ACC112 (cell line): ENCODE measurements around the gene CBX8.

Experiments used
- H2AFZ ChIP-seq: fragments of 200-600 bp; sonication (generic); one replicate; pipeline ENCODE4 v1.6.0; 2017; ENCODE audit warnings: antibody characterized with exemption, low read length; ENCODE audit not compliant: unreplicated experiment
- H3K27ac ChIP-seq: fragments of 200-600 bp; sonication (generic); 2 replicates; pipeline ENCODE4 v1.5.1; 2014; ENCODE audit warnings: low read depth, mild to moderate bottlenecking, antibody characterized with exemption, low read length, moderate library complexity
- H3K27me3 ChIP-seq: fragments of 200-600 bp; sonication (generic); 2 replicates; pipeline ENCODE4 v1.6.1; 2014; ENCODE audit warnings: mild to moderate bottlenecking, antibody characterized with exemption, low read length, moderate library complexity, mixed read lengths; ENCODE audit not compliant: insufficient read depth
- H3K36me3 ChIP-seq: fragments of 200-600 bp; sonication (generic); 2 replicates; pipeline ENCODE4 v1.6.1; 2016; ENCODE audit warnings: mild to moderate bottlenecking, antibody characterized with exemption, low read length, moderate library complexity, mixed read lengths; ENCODE audit not compliant: insufficient read depth
- H3K4me1 ChIP-seq: fragments of 200-600 bp; sonication (generic); one replicate; pipeline ENCODE4 v1.6.1; 2016; ENCODE audit warnings: low read length, mixed read lengths; ENCODE audit not compliant: insufficient read depth, unreplicated experiment, control insufficient read depth
- H3K4me3 ChIP-seq: fragments of 200-600 bp; sonication (generic); 2 replicates; pipeline ENCODE4 v1.5.1; 2014; ENCODE audit warnings: mild to moderate bottlenecking, low read depth, low read length
- H3K79me2 ChIP-seq: fragments of 200-600 bp; sonication (generic); one replicate; pipeline ENCODE4 v1.6.0; 2016; ENCODE audit warnings: low read length; ENCODE audit not compliant: control insufficient read depth, unreplicated experiment, insufficient read depth

The CBX8 gene

GRCh38 chr17:79818026-79818758, 21.3 kb upstream of the CBX8 start:
- Histone ChIP-seq H3K27ac (no peak overlapping the region), H2AFZ (no peak overlapping the region), H3K4me3 (no peak overlapping the region), H3K27me3 (peaks cover 33% of the 10 kb centered on the region), H3K4me1 (no peaks in the 10 kb centered on the region), H3K36me3 (no peaks in the 10 kb centered on the region), H3K79me2 (no peaks in the 10 kb centered on the region)

GRCh38 chr17:79815836-79816461, 19.1 kb upstream of the CBX8 start:
- Histone ChIP-seq H3K27me3 (peaks cover 53% of the 10 kb centered on the region), H3K4me1 (peaks cover 15% of the 10 kb centered on the region), H3K27ac (no peak overlapping the region), H3K79me2 (no peaks in the 10 kb centered on the region), H3K4me3 (no peak overlapping the region), H3K36me3 (no peaks in the 10 kb centered on the region), H2AFZ (no peak overlapping the region)

GRCh38 chr17:79814974-79815835, 18.3 kb upstream of the CBX8 start:
- peaks cover 60% of the 10 kb centered on the region for H3K27me3 ChIP-seq
- peaks cover 15% of the 10 kb centered on the region for H3K4me1 ChIP-seq
- H3K4me3 ChIP-seq: peak overlapping the region; percentile 57
- no peaks in the 10 kb centered on the region for H3K36me3 ChIP-seq
- H3K79me2 ChIP-seq: no peaks in the 10 kb centered on the region
- H2AFZ ChIP-seq: no peak overlapping the region
- no peak overlapping the region for H3K27ac ChIP-seq

GRCh38 chr17:79814127-79814973, 17.5 kb upstream of the CBX8 start:
- Histone ChIP-seq H3K27ac (no peak overlapping the region), H3K79me2 (no peaks in the 10 kb centered on the region), H2AFZ (no peak overlapping the region), H3K36me3 (no peaks in the 10 kb centered on the region), H3K4me1 (peaks cover 15% of the 10 kb centered on the region), H3K27me3 (peaks cover 62% of the 10 kb centered on the region), H3K4me3 (peak overlapping the region; percentile 57)

GRCh38 chr17:79813297-79814126, 16.6 kb upstream of the CBX8 start:
- Histone ChIP-seq H3K36me3 (no peaks in the 10 kb centered on the region), H3K4me1 (peaks cover 15% of the 10 kb centered on the region), H3K27ac (no peak overlapping the region), H2AFZ (peak overlapping the region; percentile 49), H3K4me3 (peak overlapping the region; percentile 69), H3K79me2 (no peaks in the 10 kb centered on the region), H3K27me3 (peaks cover 71% of the 10 kb centered on the region)

GRCh38 chr17:79812353-79813258, 15.7 kb upstream of the CBX8 start:
- Histone ChIP-seq H3K27ac (no peak overlapping the region), H2AFZ (peak overlapping the region; percentile 49), H3K36me3 (no peaks in the 10 kb centered on the region), H3K27me3 (peaks cover 80% of the 10 kb centered on the region), H3K4me1 (peaks cover 15% of the 10 kb centered on the region), H3K79me2 (no peaks in the 10 kb centered on the region), H3K4me3 (peak overlapping the region; percentile 69)

- H3K27me3 ChIP-seq: peaks cover 83% of the 10 kb centered on the region
- no peak overlapping the region for H3K27ac ChIP-seq
These were observed 15.0 kb upstream of the CBX8 start for GRCh38 chr17:79811868-79812352.

GRCh38 chr17:79811011-79811867, 14.4 kb upstream of the CBX8 start:
- Histone ChIP-seq H3K4me3 (peak overlapping the region; percentile 2), H3K4me1 (peaks cover 15% of the 10 kb centered on the region), H3K36me3 (no peaks in the 10 kb centered on the region), H3K79me2 (no peaks in the 10 kb centered on the region), H3K27me3 (peaks cover 83% of the 10 kb centered on the region), H3K27ac (no peak overlapping the region), H2AFZ (no peak overlapping the region)

More at GRCh38 chr17:79811868-79812352, 15.0 kb upstream of the CBX8 start:
- Histone ChIP-seq H3K79me2 (no peaks in the 10 kb centered on the region), H3K4me1 (peaks cover 15% of the 10 kb centered on the region), H3K36me3 (no peaks in the 10 kb centered on the region), H3K4me3 (peak overlapping the region; percentile 2), H2AFZ (no peak overlapping the region)
